Measurements from ENCODE around the gene AUTS2. TPM values are rescaled to one million over a fixed set of nuclear protein-coding genes. Genes with fewer than 3 reads are reported as not detected.

Gene AUTS2
- total RNA-seq, 1 experiment from 2014 or later = 256 TPM

DNA sequence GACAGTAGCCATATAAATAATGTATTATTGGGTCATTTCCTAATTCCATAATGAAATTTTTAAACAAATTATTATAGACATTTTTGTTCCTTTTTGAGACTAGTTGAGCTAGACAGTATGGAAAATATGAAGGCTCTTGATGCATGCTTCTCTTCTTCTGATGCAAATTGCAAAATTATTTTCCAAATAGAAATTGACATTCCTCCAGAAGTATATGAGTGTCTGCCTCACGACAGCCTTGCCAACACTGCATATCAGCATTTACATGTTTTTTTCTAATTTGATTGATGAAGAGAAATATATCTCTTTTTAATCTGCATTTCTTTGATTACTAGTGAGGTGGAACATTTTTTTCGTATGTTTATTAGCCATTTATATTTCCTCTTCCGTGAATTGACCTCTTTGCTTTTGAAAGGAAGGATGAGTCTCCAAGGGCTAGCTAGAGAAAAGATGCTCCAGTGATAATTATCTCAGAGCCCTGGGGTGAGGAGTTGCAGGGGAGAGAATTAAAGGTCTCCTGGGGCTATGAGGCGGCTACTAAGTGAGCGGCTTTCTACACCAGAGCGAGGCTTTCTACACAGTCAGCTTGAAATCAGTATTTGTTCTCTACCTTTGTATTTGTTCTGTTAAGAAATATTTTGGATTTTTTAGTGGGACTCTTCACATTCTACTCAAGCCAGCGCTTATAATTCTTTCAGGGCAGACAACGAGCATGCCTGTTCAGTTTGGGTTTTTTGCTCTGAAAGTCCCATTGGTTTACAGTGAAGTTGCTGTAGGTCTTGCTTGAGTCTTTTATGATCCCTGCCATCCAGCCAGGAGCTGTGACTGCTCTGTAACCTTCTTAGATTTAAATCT lies 821.5 kb downstream of the AUTS2 start:
- peaks cover 3% of the 10 kb centered on the region; the same call in 1 of the 2 replicates for H3K27me3 Mint-ChIP-seq (ENCODE audit: low read depth)

More for the DNA sequence above, 821.5 kb downstream of the AUTS2 start:
- no peak for DNase-seq
- TF ChIP-seq, protein P1, sequence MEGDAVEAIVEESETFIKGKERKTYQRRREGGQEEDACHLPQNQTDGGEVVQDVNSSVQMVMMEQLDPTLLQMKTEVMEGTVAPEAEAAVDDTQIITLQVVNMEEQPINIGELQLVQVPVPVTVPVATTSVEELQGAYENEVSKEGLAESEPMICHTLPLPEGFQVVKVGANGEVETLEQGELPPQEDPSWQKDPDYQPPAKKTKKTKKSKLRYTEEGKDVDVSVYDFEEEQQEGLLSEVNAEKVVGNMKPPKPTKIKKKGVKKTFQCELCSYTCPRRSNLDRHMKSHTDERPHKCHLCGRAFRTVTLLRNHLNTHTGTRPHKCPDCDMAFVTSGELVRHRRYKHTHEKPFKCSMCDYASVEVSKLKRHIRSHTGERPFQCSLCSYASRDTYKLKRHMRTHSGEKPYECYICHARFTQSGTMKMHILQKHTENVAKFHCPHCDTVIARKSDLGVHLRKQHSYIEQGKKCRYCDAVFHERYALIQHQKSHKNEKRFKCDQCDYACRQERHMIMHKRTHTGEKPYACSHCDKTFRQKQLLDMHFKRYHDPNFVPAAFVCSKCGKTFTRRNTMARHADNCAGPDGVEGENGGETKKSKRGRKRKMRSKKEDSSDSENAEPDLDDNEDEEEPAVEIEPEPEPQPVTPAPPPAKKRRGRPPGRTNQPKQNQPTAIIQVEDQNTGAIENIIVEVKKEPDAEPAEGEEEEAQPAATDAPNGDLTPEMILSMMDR (conservative IDR thresholded peaks at IDR 0.05) = no peak
- no peak overlapping the region for H3K27ac ChIP-seq (ENCODE audit: insufficient read length, low read depth, low read length)
- H3K27ac Mint-ChIP-seq = peak overlapping the region in 1 of 3 experiments; percentile 72; a peak in 2 of 7 replicates
- no peak overlapping the region for H3K4me2 ChIP-seq (ENCODE audit: insufficient read depth, insufficient read length, low read length)
- no peak overlapping the region for H3K4ac ChIP-seq (ENCODE audit: low read depth, low read length)
- no peak overlapping the region for H3K9ac ChIP-seq (ENCODE audit: extremely low read depth, insufficient read length, low read length)
- WGBS (ENCODE audit: extremely low coverage, insufficient read length, low lambda C conversion rate) = no CpG with 5 or more reads among the region's 8 CpGs
- H2BK20ac ChIP-seq (ENCODE audit: low read depth, low read length, poor library complexity, severe bottlenecking) = no peak overlapping the region
- H3T11ph ChIP-seq (ENCODE audit: low read length) = no peak overlapping the region
- H3K79me1 ChIP-seq (ENCODE audit: insufficient read depth, low read depth, low read length, poor library complexity, severe bottlenecking) = no peaks in the 10 kb centered on the region
- H3K14ac ChIP-seq (ENCODE audit: insufficient read depth, low read length) = no peak overlapping the region
- H4K5ac ChIP-seq (ENCODE audit: insufficient read length, low read depth, low read length) = no peak overlapping the region
- no peaks in the 10 kb centered on the region for H4K20me1 ChIP-seq (ENCODE audit: control insufficient read depth, insufficient read depth, insufficient read length)
- no peak overlapping the region for H4K8ac ChIP-seq (replicated peaks; ENCODE audit: insufficient read length, low read depth, low read length)
- no peak overlapping the region for H4K91ac ChIP-seq (ENCODE audit: insufficient read length, low read depth, low read length)
- no peaks in the 10 kb centered on the region for H3K23me2 ChIP-seq (ENCODE audit: insufficient read length, low read depth, low read length, poor library complexity, severe bottlenecking)
- H2BK5ac ChIP-seq (ENCODE audit: insufficient read length, low read length) = no peak overlapping the region
- H3K36me3 Mint-ChIP-seq (ENCODE audit: insufficient read depth in 1 of 3, low read depth in 3 of 3) = no peaks in the 10 kb centered on the region
- H3K4me3 Mint-ChIP-seq = peak overlapping the region in 1 of 2 experiments; percentile 49; a peak in 2 of 5 replicates
- H3K56ac ChIP-seq (ENCODE audit: insufficient read length, low read depth, low read length) = no peak overlapping the region
- H3K79me2 ChIP-seq (ENCODE audit: insufficient read depth, low read length) = no peaks in the 10 kb centered on the region
- no peak overlapping the region for H2BK15ac ChIP-seq (ENCODE audit: low read depth, low read length)
- H3K4me1 Mint-ChIP-seq = peaks cover 45 to 51% of the 10 kb centered on the region in 2 experiments
- H3K9me3 ChIP-seq (ENCODE audit: control insufficient read depth, low read depth, low read length) = no peaks in the 10 kb centered on the region
- peaks cover 6% of the 10 kb centered on the region; the same call in 1 of the 2 replicates for H3K4me1 ChIP-seq (ENCODE audit: insufficient read depth, low read length)
- no peak overlapping the region for H2BK12ac ChIP-seq (ENCODE audit: insufficient read length, low read depth, low read length)
- no peak overlapping the region for H2AK5ac ChIP-seq (ENCODE audit: insufficient read length, low read length)
- no peaks in the 10 kb centered on the region for H3K27me3 ChIP-seq (ENCODE audit: insufficient read depth, low read length)
- H3K9me3 Mint-ChIP-seq = no peaks in the 10 kb centered on the region
- no peak overlapping the region for H2BK120ac ChIP-seq (ENCODE audit: low read depth, low read length, poor library complexity, severe bottlenecking)
- no peak overlapping the region for H3K23ac ChIP-seq (ENCODE audit: insufficient read length, low read depth, low read length)
- H2AFZ ChIP-seq (ENCODE audit: low read length) = no peak overlapping the region
- no peak overlapping the region for H3K18ac ChIP-seq (ENCODE audit: insufficient read length, low read depth, low read length)

All from H9 (cell line).